Panc1 (cell line): ENCODE measurements around the gene SH2D5. TPM values are rescaled to one million over a fixed set of nuclear protein-coding genes. Genes with fewer than 3 reads are reported as not detected.

Experiments
- ATAC-seq: fragments of 200-7000 bp; cut with Tn5 transposase; 2 replicates; pipeline ENCODE4 v1.9.1; 2020; ENCODE audit warnings: mild to moderate bottlenecking, moderate library complexity
- BruUV-seq: library from RNA; stranded (reverse); fragments of 400-500 nt; replicated peaks from 2 replicates; lab custom pipeline; 2021; lab: Mats Ljungman, UMichigan
- CTCF ChIA-PET: fragments of 300-600 bp; sonication (Branson Sonifier 250); formaldehyde crosslinking; loops from one replicate; lab custom pipeline; 2022; ENCODE audit warnings: antibody characterized with exemption; lab: Charles Lee
- POLR2A ChIA-PET: fragments of 300-600 bp; sonication (Branson Sonifier 250); formaldehyde crosslinking; loops from one replicate; lab custom pipeline; 2022; ENCODE audit warnings: antibody characterized with exemption; lab: Charles Lee
- DNase-seq: peaks from one replicate; pipeline ENCODE4 v3.0.0-alpha.2; 2010; ENCODE audit warnings: low read depth, low spot score
- H3K27ac ChIP-seq: 2 replicates; pipeline ENCODE4 v1.5.1; 2011; ENCODE audit warnings: mild to moderate bottlenecking, low read length, inconsistent platforms
- H3K27me3 ChIP-seq: fragments of 200-500 bp; sonication (Bioruptor generic); 2 replicates; pipeline ENCODE4 v1.6.0; 2014; ENCODE audit warnings: low read length, inconsistent platforms; ENCODE audit not compliant: control insufficient read depth, insufficient read depth
- H3K36me3 ChIP-seq: fragments of 200-500 bp; sonication (Bioruptor generic); 2 replicates; pipeline ENCODE4 v1.5.1; 2014; ENCODE audit warnings: inconsistent platforms, mild to moderate bottlenecking, low read length, moderate library complexity; ENCODE audit not compliant: control insufficient read depth, insufficient read depth
- H3K4me1 ChIP-seq: 2 replicates; pipeline ENCODE4 v1.5.1; 2011; ENCODE audit warnings: inconsistent platforms, mild to moderate bottlenecking, low read length, moderate library complexity; ENCODE audit not compliant: control insufficient read depth, insufficient read depth
- H3K4me3 ChIP-seq, 2 experiments: 2 replicates each; pipeline ENCODE4 v1.5.1; 2011 to 2012; ENCODE audit warnings: low read depth in 2 of 2, low read length in 2 of 2, mild to moderate bottlenecking in 2 of 2, inconsistent platforms in 1 of 2, moderate library complexity in 1 of 2
- H3K9me3 ChIP-seq: fragments of 200-500 bp; sonication (Bioruptor generic); 2 replicates; pipeline ENCODE4 v1.5.1; 2014; ENCODE audit warnings: low read depth, mild to moderate bottlenecking, inconsistent platforms, low read length, moderate library complexity; ENCODE audit not compliant: control insufficient read depth, insufficient read depth
- CTCF ChIP-seq: fragments of 450-650 bp; IDR thresholded peaks from 2 replicates; pipeline ENCODE4 v1.5.1; 2017; ENCODE audit warnings: mild to moderate bottlenecking
- POLR2AphosphoS5 ChIP-seq: IDR thresholded peaks from 2 replicates; pipeline ENCODE4 v1.6.1; 2012; ENCODE audit warnings: mild to moderate bottlenecking, low read depth, low read length, moderate library complexity
- SIN3A ChIP-seq: IDR thresholded peaks from 2 replicates; pipeline ENCODE4 v1.6.1; 2012; ENCODE audit warnings: low read depth, mild to moderate bottlenecking, low read length, moderate library complexity, borderline replicate concordance; ENCODE audit not compliant: insufficient read depth
- TCF7L2 ChIP-seq: IDR thresholded peaks from 2 replicates; pipeline ENCODE4 v1.6.1; 2011; ENCODE audit warnings: mild to moderate bottlenecking, low read depth, low read length, inconsistent platforms
- in situ Hi-C: cut with HindIII; loops from 2 replicates; pipeline ENCODE4 v1.10.0; 2016; ENCODE audit warnings: low sequenced_read_pairs, low pct_unique_long_range_greater_than_20kb
- intact Hi-C: fragments of 100-400 bp; cut with micrococcal nuclease; formaldehyde crosslinking; loops from one replicate; pipeline ENCODE4 v1.10.0; 2022; ENCODE audit not compliant: unreplicated experiment
- total RNA-seq: library from RNA; stranded (reverse); gene quantifications from one replicate; pipeline ENCODE4 v1.2.1, GENCODE V29; 2021; ENCODE audit not compliant: unreplicated experiment
- TF ChIP-seq, protein P1 (sequence below), 2 experiments: IDR thresholded peaks; 2 replicates each; pipeline ENCODE4 v1.6.1; 2011 to 2012; ENCODE audit warnings: low read depth in 2 of 2, control low read depth in 1 of 2, low read length in 1 of 2, mild to moderate bottlenecking in 1 of 2, moderate library complexity in 1 of 2; ENCODE audit not compliant: insufficient read depth in 1 of 2

SH2D5 gene
- total RNA-seq, 1 experiment from 2014 or later: 23.3 TPM

GRCh38 chr1:20724364-20725188 lies 7.9 kb downstream of the SH2D5 start:
- intact Hi-C loops: no loop called here
- DNase-seq: no peak
- no peak for ATAC-seq
- H3K27me3 ChIP-seq: no peaks in the 10 kb centered on the region
- no peak overlapping the region for H3K4me3 ChIP-seq
- ChIA-PET CTCF (interaction anchor here (1.6 kb wide), 1 partner anchor 28 kb away, joined by 5 read pairs; no protein-coding TSS in a partner anchor), POLR2A (interaction anchor here (0.6 kb wide), 1 partner anchor 137 kb away, joined by 8 read pairs; no protein-coding TSS in a partner anchor)
- H3K27ac ChIP-seq: no peak overlapping the region
- BruUV-seq: no TSS peak
- in situ Hi-C loops: no loop called here
- no peaks in the 10 kb centered on the region; the same call in 1 of the 2 replicates for H3K4me1 ChIP-seq
- H3K9me3 ChIP-seq: no peaks in the 10 kb centered on the region
- TF ChIP-seq, protein P1, sequence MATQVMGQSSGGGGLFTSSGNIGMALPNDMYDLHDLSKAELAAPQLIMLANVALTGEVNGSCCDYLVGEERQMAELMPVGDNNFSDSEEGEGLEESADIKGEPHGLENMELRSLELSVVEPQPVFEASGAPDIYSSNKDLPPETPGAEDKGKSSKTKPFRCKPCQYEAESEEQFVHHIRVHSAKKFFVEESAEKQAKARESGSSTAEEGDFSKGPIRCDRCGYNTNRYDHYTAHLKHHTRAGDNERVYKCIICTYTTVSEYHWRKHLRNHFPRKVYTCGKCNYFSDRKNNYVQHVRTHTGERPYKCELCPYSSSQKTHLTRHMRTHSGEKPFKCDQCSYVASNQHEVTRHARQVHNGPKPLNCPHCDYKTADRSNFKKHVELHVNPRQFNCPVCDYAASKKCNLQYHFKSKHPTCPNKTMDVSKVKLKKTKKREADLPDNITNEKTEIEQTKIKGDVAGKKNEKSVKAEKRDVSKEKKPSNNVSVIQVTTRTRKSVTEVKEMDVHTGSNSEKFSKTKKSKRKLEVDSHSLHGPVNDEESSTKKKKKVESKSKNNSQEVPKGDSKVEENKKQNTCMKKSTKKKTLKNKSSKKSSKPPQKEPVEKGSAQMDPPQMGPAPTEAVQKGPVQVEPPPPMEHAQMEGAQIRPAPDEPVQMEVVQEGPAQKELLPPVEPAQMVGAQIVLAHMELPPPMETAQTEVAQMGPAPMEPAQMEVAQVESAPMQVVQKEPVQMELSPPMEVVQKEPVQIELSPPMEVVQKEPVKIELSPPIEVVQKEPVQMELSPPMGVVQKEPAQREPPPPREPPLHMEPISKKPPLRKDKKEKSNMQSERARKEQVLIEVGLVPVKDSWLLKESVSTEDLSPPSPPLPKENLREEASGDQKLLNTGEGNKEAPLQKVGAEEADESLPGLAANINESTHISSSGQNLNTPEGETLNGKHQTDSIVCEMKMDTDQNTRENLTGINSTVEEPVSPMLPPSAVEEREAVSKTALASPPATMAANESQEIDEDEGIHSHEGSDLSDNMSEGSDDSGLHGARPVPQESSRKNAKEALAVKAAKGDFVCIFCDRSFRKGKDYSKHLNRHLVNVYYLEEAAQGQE (IDR thresholded peaks at IDR 0.05; ENCODE audit: insufficient read depth in 1 of 2, low read depth in 2 of 2, low read length in 1 of 2): no peak
- TF ChIP-seq TCF7L2 (no peak), SIN3A (no peak), CTCF (no peak), POLR2AphosphoS5 (no peak)
- H3K36me3 ChIP-seq: no peaks in the 10 kb centered on the region

DNA sequence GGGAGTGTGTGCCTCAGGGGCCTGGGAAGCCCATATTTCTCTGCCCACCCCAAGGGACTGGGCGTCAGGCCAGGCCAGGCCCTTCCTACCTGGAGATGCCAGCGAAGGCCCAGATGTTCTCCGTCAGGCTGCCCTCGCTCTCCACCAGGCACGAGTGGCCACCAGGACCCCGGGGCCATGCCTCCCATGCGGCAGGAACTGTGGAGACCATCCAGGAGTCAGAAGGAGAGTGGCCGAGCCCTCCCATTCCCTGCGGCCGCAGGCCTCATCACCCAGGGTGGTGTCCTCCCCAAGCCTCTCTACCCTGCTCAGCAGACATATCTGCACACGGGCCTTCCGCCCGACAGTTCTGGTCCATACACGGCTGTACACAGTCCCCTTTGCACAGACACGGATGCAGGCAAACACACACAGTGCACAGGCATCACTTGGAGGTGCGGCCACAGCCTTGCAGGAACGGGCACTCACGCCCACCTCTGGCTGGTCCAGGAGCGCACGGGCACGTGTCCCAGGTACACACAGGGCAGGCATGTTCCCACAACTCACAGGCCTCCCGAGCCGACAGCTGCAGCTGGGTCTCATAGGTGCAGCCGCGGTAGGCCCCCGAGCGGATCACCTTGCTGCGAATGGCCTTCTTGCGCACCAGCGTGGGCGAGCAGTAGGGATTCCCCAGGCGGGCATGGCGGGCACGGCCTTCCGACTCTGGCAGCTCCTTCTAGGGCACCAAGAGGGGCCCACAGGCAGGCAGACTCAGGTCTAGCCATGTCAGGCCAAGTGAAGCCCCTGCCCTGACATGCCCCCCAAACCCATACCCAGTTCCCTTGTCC lies 8.8 kb downstream of the SH2D5 start:
- Histone ChIP-seq H3K27ac (no peak overlapping the region), H3K4me3 (no peak overlapping the region), H3K9me3 (no peaks in the 10 kb centered on the region), H3K4me1 (no peaks in the 10 kb centered on the region; the same call in 1 of the 2 replicates), H3K36me3 (no peaks in the 10 kb centered on the region), H3K27me3 (no peaks in the 10 kb centered on the region)
- TF ChIP-seq SIN3A: no peak
- TF ChIP-seq CTCF: no peak
- no peak for TF ChIP-seq POLR2AphosphoS5
- TF ChIP-seq, protein P1 (IDR thresholded peaks at IDR 0.05; ENCODE audit: insufficient read depth in 1 of 2, low read depth in 2 of 2, low read length in 1 of 2): no peak
- in situ Hi-C loops (no loop called here), intact Hi-C loops (no loop called here)
- ATAC-seq (no peak), DNase-seq (no peak)
- CTCF ChIA-PET: interaction anchor here (1.6 kb wide), 1 partner anchor 27 kb away, joined by 5 read pairs; no protein-coding TSS in a partner anchor
- BruUV-seq: no TSS peak
- POLR2A ChIA-PET: interaction anchor here (0.5 to 0.6 kb wide), 2 partner anchors 129 to 136 kb away, joined by 3 to 8 read pairs; no protein-coding TSS in a partner anchor
